A673 (cell line): ENCODE results near the gene SELENOT.

Experiments
- EZH2 ChIP-seq: fragments of 200-600 bp; sonication (generic); IDR thresholded peaks from 2 replicates; pipeline ENCODE4 v1.6.1; 2017; ENCODE audit warnings: borderline replicate concordance, low read depth, mild to moderate bottlenecking, mixed read lengths, antibody characterized with exemption, low read length; ENCODE audit not compliant: poor library complexity, severe bottlenecking
- TF ChIP-seq, protein P1 (sequence below): fragments of 300-800, 200-600 bp; sonication (generic); conservative IDR thresholded peaks from 2 replicates; pipeline ENCODE4 v1.5.1; 2017; ENCODE audit warnings: low read depth, mild to moderate bottlenecking, antibody characterized with exemption, low read length, moderate library complexity, mixed read lengths

DNA sequence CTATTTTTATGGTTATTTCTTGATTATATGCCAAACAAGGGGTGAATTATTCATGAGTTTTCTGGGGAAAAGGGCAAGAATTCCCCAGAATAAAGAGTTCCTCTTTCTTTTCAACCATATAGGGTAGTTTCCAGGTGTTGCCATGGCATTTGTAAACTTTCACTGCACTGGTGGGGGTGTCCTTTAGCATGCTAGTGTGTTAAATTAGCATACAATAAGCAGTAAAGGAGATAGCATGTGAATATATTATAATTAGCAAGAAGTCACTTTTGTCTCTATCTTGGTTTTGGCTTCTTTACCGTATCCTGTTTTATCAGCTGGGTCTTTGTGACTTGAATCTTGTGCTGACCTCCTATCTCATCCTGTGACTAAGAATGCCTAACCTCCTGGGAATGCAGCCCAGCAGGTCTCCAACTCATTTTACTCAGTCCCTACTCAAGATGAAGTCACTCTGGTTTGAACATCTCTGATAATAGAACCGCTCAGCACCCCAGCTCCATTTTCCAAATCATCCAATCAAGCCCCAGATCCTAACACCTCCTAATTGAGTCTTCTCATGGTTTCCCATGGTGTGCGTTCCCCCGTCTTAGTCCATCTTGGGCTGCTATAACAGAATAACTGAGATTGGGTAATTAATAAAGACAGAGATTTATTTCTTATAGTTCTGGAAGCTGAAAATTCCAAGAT, 3.4 kb upstream of the SELENOT start:
- TF ChIP-seq EZH2 = no peak
- TF ChIP-seq, protein P1, sequence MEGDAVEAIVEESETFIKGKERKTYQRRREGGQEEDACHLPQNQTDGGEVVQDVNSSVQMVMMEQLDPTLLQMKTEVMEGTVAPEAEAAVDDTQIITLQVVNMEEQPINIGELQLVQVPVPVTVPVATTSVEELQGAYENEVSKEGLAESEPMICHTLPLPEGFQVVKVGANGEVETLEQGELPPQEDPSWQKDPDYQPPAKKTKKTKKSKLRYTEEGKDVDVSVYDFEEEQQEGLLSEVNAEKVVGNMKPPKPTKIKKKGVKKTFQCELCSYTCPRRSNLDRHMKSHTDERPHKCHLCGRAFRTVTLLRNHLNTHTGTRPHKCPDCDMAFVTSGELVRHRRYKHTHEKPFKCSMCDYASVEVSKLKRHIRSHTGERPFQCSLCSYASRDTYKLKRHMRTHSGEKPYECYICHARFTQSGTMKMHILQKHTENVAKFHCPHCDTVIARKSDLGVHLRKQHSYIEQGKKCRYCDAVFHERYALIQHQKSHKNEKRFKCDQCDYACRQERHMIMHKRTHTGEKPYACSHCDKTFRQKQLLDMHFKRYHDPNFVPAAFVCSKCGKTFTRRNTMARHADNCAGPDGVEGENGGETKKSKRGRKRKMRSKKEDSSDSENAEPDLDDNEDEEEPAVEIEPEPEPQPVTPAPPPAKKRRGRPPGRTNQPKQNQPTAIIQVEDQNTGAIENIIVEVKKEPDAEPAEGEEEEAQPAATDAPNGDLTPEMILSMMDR = no peak
